ENCODE data around the gene CCL17.
A peak's percentile ranks its signal among the peaks of the same experiment; 100 is the strongest.

CCL17 gene

DNA sequence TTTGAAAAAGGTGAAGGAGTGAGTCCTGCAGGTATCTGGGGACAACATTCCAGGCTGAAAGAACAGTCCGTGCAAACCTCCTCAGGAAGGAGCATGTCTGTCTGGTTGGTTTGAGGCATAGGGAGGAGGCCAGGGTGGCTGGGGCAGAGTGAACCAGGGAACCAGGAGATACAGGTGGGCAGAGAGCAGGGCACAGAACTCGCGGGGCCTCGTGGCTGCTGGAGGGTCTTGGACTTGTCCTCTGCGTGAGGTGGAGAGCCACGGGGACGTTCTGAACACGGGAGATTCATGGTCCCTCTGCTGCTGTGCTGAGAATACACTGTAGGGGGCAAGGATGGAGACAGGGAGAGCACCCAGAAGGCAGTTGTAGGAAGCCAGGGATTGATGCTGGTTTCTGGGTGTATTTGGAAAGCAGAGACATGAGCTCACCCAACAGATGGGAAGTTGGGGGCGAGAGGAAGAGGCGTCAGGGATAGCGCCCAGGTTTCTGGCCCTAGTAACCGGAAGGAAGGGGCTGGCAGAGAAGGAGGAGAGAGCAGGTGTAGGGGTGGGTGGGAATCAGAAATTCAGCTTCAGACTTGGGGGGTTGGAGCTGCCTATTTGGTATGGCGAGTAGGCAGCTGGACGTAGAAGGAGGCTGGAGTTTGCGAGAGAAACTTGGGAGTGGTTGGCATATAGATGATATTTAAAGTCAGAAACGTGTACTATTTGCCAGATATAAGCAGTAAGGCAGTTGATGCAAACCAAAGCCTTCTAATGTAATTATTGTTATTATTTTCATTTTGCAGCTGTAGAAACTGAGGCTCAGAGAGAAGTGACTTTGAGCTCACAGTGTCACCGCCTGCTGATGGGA lies at the start of gene CCL17:
TSS of gene CCL17 (plus strand) at position 803 of the 853 bp plus-strand sequence. CDS start 9,166 bp downstream, outside the sequence.
- H3K4me3 ChIP-seq: no peak within 1 kb of the TSS
- no peak for DNase-seq (ENCODE audit: low spot score)
- H3K27ac ChIP-seq: no peak within 1 kb of the TSS
- TF ChIP-seq, protein P1, sequence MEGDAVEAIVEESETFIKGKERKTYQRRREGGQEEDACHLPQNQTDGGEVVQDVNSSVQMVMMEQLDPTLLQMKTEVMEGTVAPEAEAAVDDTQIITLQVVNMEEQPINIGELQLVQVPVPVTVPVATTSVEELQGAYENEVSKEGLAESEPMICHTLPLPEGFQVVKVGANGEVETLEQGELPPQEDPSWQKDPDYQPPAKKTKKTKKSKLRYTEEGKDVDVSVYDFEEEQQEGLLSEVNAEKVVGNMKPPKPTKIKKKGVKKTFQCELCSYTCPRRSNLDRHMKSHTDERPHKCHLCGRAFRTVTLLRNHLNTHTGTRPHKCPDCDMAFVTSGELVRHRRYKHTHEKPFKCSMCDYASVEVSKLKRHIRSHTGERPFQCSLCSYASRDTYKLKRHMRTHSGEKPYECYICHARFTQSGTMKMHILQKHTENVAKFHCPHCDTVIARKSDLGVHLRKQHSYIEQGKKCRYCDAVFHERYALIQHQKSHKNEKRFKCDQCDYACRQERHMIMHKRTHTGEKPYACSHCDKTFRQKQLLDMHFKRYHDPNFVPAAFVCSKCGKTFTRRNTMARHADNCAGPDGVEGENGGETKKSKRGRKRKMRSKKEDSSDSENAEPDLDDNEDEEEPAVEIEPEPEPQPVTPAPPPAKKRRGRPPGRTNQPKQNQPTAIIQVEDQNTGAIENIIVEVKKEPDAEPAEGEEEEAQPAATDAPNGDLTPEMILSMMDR (IDR thresholded peaks at IDR 0.05): no peak

DNA sequence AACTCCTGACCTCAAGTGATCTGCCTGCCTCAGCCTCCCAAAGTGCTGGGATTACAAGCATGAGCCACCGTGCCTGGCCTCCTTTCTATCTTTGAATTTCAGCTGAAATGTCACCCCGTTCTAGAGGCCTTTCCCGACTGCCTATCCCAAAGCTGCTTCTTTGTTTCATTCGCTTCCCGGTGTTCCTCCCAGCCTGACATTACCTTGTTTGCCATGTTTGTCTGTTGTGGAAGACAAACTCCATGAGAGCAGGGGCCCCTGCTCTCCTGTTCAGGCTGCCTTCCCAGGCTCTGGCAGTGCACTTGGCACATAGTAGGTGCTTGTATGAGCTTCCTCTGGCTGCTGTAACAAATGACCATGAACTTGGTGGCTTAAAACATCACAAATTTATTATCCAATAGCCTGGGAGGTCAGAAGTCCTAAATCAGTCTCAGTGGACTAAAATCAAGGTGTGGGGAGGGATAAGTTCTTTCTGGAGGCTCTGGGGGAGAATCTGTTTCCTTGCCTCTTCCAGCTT lies 48.6 kb upstream of the CCL17 start:
- H3K4me3 ChIP-seq: no peak overlapping the region
- TF ChIP-seq, protein P1 (IDR thresholded peaks at IDR 0.05): no peak
- H3K27ac ChIP-seq: no peak overlapping the region
- DNase-seq (ENCODE audit: low spot score): peak; percentile 40

DNA sequence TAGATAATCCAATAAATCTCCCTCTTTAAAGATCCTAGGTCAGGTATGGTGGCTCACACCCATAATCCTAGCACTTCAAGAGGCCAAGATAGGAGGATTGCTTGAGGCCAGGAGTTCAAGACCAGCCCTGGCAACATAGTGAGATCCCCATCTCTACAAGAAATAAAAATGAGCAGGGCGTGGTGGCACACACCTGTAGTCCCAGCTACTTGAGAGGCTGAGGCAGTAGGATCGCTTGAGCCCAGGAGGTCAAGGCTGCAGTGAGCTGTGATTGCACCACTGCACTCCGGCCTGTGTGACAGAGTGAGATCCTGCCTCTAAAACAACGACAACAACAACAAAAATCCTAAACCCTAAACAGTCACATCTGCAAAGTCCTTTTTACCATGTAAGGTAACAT lies 48.0 kb upstream of the CCL17 start:
- DNase-seq (ENCODE audit: low spot score): no peak
- H3K4me3 ChIP-seq: no peak overlapping the region
- TF ChIP-seq, protein P1 (IDR thresholded peaks at IDR 0.05): no peak

DNA sequence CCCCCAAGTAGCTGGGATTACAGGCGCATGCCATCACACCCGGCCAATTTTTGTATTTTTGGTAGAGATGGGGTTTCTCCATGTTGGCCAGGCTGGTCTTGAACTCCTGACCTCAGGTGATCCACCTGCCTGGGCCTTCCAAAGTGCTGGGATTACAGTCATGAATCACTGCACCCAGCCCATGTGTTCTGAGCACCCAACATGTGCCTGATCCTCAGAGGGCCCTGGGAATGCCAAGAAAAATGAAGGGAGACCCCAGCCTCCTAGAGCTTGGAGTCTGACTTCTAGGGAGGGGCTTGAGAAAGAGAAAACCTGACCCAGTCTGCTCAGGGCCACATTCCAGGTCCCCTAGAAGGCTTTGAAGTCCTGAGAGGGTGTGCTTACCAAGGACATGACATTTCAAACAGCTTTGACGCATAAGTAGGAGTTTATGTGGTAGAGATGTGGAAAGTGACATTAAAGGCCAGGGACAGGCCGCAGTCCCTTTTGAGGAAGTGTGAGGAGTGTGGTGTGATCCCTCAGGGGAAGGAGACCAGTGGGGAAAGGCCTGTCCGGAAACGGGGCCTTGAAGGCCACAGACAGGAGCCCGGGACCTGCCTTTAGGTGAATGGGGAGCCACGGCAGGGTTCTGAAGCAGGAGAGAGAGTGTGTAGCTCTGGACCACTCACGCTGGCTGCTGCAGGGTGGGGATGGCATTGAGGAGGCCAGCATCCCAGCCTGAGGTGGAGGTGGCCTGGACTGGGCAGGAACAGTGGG lies 47.1 kb upstream of the CCL17 start:
- no peak overlapping the region for H3K27ac ChIP-seq
- DNase-seq (ENCODE audit: low spot score): peak; percentile 57
- H3K4me3 ChIP-seq: no peak overlapping the region

More for the DNA sequence above, 48.0 kb upstream of the CCL17 start:
- no peak overlapping the region for H3K27ac ChIP-seq

DNA sequence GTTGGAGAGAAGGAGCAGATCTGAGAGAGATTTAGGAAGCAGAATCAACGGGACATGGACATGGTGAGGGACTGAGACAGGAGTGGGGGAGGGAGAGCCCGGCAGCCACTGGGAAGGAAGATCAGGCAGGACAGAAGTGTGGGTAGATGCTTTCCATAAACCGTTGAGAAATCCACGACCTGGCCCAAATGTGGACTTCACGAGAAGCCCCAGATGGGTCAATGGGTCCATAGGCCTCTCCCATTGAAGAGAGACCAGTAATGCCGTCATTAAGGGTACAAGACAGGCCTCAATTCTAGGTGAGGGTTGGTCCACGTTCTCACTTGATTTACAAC lies 46.5 kb upstream of the CCL17 start:
- DNase-seq (ENCODE audit: low spot score): peak; percentile 65
- Histone ChIP-seq H3K4me3 (no peak overlapping the region), H3K27ac (no peak overlapping the region)
- TF ChIP-seq, protein P1 (IDR thresholded peaks at IDR 0.05): no peak

More for the DNA sequence above, 47.1 kb upstream of the CCL17 start:
- TF ChIP-seq, protein P1 (IDR thresholded peaks at IDR 0.05): no peak

DNA sequence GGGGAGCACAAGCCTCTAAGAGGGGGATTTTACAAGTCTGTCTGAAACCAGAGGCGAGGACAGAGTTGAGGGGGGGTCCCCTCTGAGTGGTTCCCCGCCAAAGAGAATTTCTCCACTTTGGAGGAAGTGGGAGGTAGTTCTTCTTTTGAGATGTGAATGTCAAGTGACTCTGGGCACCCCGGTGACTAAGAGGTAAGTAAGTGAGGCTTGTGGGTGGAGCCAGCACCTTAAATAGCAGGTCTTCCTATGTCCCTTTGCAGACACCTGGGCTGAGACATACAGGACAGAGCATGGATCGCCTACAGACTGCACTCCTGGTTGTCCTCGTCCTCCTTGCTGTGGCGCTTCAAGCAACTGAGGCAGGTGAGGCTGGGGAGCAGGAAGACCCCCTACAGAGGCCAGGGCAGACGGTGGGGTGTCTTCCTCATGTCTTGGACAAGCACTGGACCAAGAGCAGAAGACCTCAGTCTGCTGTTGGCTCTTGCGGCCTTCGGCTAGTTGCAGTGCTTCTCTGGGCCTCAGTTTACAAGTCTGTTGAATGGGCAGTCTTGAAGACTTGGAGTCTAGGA lies 46.0 kb upstream of the CCL17 start, which contains the start of gene CCL22:
TSS of gene CCL22 (plus strand) at position 257 of the 569 bp plus-strand sequence. CDS start at position 291, 34 bp downstream.
- peak; percentile 57 for DNase-seq (ENCODE audit: low spot score)
- no peak within 1 kb of the TSS for H3K27ac ChIP-seq
- TF ChIP-seq, protein P1 (IDR thresholded peaks at IDR 0.05): no peak
- H3K4me3 ChIP-seq: no peak within 1 kb of the TSS
